Measurements from ENCODE around the gene OPCML. TPM values are rescaled to one million over a fixed set of nuclear protein-coding genes. Genes with fewer than 3 reads are reported as not detected.

OPCML gene
- total RNA-seq, 5 donors from 2014 or later (not counting 1 experiment from before 2014, with no cell fraction given): not detected

- H3K27ac ChIP-seq (ENCODE audit: low read length): no peak overlapping the region
- CTCF ChIA-PET: no interaction called here
These were observed 1107.9 kb downstream of the OPCML start for GRCh38 chr11:132424433-132424832.

GRCh38 chr11:132423266-132423665, 1109.0 kb downstream of the OPCML start:
- no peak overlapping the region for H3K27ac Mint-ChIP-seq
- H3K4me3 Mint-ChIP-seq: no peak overlapping the region
- Histone ChIP-seq H3K4me3 (ENCODE audit: control insufficient read depth in 1 of 2, extremely low read depth in 1 of 2, low read length in 1 of 2) (no peak overlapping the region), H3K36me3 (ENCODE audit: control insufficient read depth in 2 of 2, extremely low read depth in 1 of 2, insufficient read depth in 1 of 2, low read length in 1 of 2) (no peaks in the 10 kb centered on the region), H3K9me3 (no peaks in the 10 kb centered on the region), H3K27ac (ENCODE audit: low read length) (no peak overlapping the region), H3K4me1 (ENCODE audit: control insufficient read depth in 1 of 2, extremely low read depth in 1 of 2, insufficient read depth in 2 of 2, low read length in 2 of 2) (no peaks in the 10 kb centered on the region), H3K27me3 (replicated peaks in 1 of 2; ENCODE audit: control insufficient read depth in 2 of 2, extremely low read depth in 1 of 2, insufficient read depth in 2 of 2, low read length in 1 of 2) (peaks cover 0 to 5% of the 10 kb centered on the region in 2 experiments)
- 92% methylated on average over 2 of the region's 4 CpGs for WGBS (ENCODE audit: insufficient coverage)
- ChIA-PET POLR2A (no interaction called here), CTCF (no interaction called here)
- DNase-seq (no peak), ATAC-seq (replicated peaks in 1 of 4) (no peak)
- no peaks in the 10 kb centered on the region for H3K27me3 Mint-ChIP-seq
- no peaks in the 10 kb centered on the region for H3K36me3 Mint-ChIP-seq
- no peaks in the 10 kb centered on the region for H3K4me1 Mint-ChIP-seq
- peaks cover 0 to 12% (median 4%) of the 10 kb centered on the region in 3 donors for H3K9me3 Mint-ChIP-seq

More at GRCh38 chr11:132424433-132424832, 1107.9 kb downstream of the OPCML start:
- no peak overlapping the region for H3K4me3 Mint-ChIP-seq
- H3K27me3 ChIP-seq (replicated peaks in 1 of 2; ENCODE audit: control insufficient read depth in 2 of 2, extremely low read depth in 1 of 2, insufficient read depth in 2 of 2, low read length in 1 of 2): peaks cover 0 to 5% of the 10 kb centered on the region in 2 experiments
- no peak overlapping the region for H3K4me3 ChIP-seq (ENCODE audit: control insufficient read depth in 1 of 2, extremely low read depth in 1 of 2, low read length in 1 of 2)
- WGBS (ENCODE audit: insufficient coverage): 39% methylated on average over 8 of the region's 8 CpGs
- H3K4me1 ChIP-seq (ENCODE audit: control insufficient read depth in 1 of 2, extremely low read depth in 1 of 2, insufficient read depth in 2 of 2, low read length in 2 of 2): no peaks in the 10 kb centered on the region
- H3K9me3 Mint-ChIP-seq: peaks cover 0 to 11% (median 0%) of the 10 kb centered on the region in 3 donors
- POLR2A ChIA-PET: no interaction called here
- H3K27ac Mint-ChIP-seq: no peak overlapping the region
- no peaks in the 10 kb centered on the region for H3K27me3 Mint-ChIP-seq
- no peaks in the 10 kb centered on the region for H3K36me3 ChIP-seq (ENCODE audit: control insufficient read depth in 2 of 2, extremely low read depth in 1 of 2, insufficient read depth in 1 of 2, low read length in 1 of 2)
- DNase-seq (no peak), ATAC-seq (replicated peaks in 1 of 4) (no peak)
- H3K36me3 Mint-ChIP-seq: no peaks in the 10 kb centered on the region
- no peaks in the 10 kb centered on the region for H3K4me1 Mint-ChIP-seq
- H3K9me3 ChIP-seq: no peaks in the 10 kb centered on the region

DNA sequence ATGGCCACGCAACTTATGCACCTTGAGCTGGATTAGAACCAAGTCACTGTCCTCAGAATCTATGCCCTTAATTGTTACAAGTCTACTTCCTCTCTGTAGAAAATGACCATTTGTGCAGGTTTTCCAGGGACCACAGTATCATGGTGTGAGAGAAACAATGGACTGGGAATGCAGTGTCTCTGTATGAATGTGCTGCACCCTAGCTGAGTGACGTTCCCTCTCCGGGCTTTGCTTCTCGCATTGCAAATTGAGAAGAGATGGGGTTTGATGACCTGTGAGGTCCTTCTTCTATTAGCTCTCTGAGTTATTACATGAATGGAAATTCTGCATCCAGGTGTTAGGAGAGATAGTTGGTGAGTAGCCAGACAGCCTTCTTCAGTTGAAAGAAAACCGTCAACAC, 1109.6 kb downstream of the OPCML start:
- Mint-ChIP-seq H3K9me3 (peaks cover 0 to 12% (median 4%) of the 10 kb centered on the region in 3 donors), H3K27ac (no peak overlapping the region), H3K36me3 (no peaks in the 10 kb centered on the region), H3K4me1 (no peaks in the 10 kb centered on the region), H3K27me3 (no peaks in the 10 kb centered on the region), H3K4me3 (no peak overlapping the region)
- WGBS (ENCODE audit: insufficient coverage): 78% methylated on average over 4 of the region's 5 CpGs
- DNase-seq (no peak), ATAC-seq (replicated peaks in 1 of 4) (no peak)
- ChIA-PET POLR2A (no interaction called here), CTCF (no interaction called here)
- Histone ChIP-seq H3K4me3 (ENCODE audit: control insufficient read depth in 1 of 2, extremely low read depth in 1 of 2, low read length in 1 of 2) (no peak overlapping the region), H3K27me3 (replicated peaks in 1 of 2; ENCODE audit: control insufficient read depth in 2 of 2, extremely low read depth in 1 of 2, insufficient read depth in 2 of 2, low read length in 1 of 2) (peaks cover 0 to 5% of the 10 kb centered on the region in 2 experiments), H3K9me3 (no peaks in the 10 kb centered on the region), H3K27ac (ENCODE audit: low read length) (no peak overlapping the region), H3K4me1 (ENCODE audit: control insufficient read depth in 1 of 2, extremely low read depth in 1 of 2, insufficient read depth in 2 of 2, low read length in 2 of 2) (no peaks in the 10 kb centered on the region), H3K36me3 (ENCODE audit: control insufficient read depth in 2 of 2, extremely low read depth in 1 of 2, insufficient read depth in 1 of 2, low read length in 1 of 2) (no peaks in the 10 kb centered on the region)

DNA sequence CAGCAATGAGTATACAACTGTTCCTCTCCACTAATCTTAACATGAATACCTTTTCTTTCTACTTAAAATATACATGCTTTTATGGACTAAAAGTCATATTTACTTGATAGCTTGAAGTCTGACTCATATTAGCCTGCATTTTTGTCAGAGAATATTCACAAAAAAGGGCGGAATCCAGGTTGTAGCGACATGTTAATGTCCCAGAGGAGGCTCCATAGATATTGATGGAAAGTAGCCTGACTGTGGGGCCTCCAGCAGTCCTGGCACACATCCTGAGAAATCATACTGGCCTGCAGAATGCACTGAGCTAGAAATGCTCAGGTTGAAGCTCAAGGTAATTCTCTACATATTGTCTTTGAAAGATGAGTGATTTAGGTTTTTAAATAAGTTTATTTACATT, 1110.7 kb downstream of the OPCML start:
- POLR2A ChIA-PET: interaction anchor here in 1 of 2 donors (0.6 kb wide), 1 partner anchor 10 kb away, joined by 3 read pairs; no protein-coding TSS in a partner anchor
- CTCF ChIA-PET: no interaction called here
- no peaks in the 10 kb centered on the region for H3K36me3 Mint-ChIP-seq
- no peaks in the 10 kb centered on the region for H3K36me3 ChIP-seq (ENCODE audit: control insufficient read depth in 2 of 2, extremely low read depth in 1 of 2, insufficient read depth in 1 of 2, low read length in 1 of 2)
- peaks cover 0 to 5% of the 10 kb centered on the region in 2 experiments for H3K27me3 ChIP-seq (replicated peaks in 1 of 2; ENCODE audit: control insufficient read depth in 2 of 2, extremely low read depth in 1 of 2, insufficient read depth in 2 of 2, low read length in 1 of 2)
- H3K4me3 ChIP-seq (ENCODE audit: control insufficient read depth in 1 of 2, extremely low read depth in 1 of 2, low read length in 1 of 2): no peak overlapping the region
- no peak overlapping the region for H3K27ac ChIP-seq (ENCODE audit: low read length)
- no peaks in the 10 kb centered on the region for H3K9me3 ChIP-seq
- DNase-seq: no peak
- no peaks in the 10 kb centered on the region for H3K4me1 Mint-ChIP-seq
- no peak overlapping the region for H3K27ac Mint-ChIP-seq
- no peaks in the 10 kb centered on the region for H3K27me3 Mint-ChIP-seq
- H3K4me3 Mint-ChIP-seq: no peak overlapping the region
- H3K9me3 Mint-ChIP-seq: peaks cover 0 to 12% (median 4%) of the 10 kb centered on the region in 3 donors
- WGBS (ENCODE audit: insufficient coverage): 100% methylated on average over 2 of the region's 2 CpGs
- no peak for ATAC-seq (replicated peaks in 1 of 4)
- H3K4me1 ChIP-seq (ENCODE audit: control insufficient read depth in 1 of 2, extremely low read depth in 1 of 2, insufficient read depth in 2 of 2, low read length in 2 of 2): no peaks in the 10 kb centered on the region

DNA sequence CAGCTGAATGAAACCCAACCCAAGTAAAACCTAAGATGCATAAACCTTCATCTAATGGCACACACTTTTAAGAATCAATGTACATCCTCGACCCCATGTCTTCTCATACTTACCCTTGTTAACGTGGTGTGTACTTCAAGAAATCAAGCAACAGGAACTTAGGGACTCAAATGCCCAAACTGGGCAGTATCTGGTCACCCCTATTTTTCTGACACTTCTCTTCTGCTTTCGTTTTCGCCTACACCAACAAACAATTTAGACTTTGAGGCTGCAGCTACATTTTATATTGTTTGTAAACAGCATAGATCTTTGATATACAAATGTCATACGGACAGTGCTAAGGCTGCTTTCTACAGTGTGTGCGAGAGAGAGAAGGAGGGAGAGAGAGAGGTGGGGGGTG, 1117.8 kb downstream of the OPCML start:
- H3K27me3 Mint-ChIP-seq: no peaks in the 10 kb centered on the region
- Histone ChIP-seq H3K4me3 (ENCODE audit: control insufficient read depth in 1 of 2, extremely low read depth in 1 of 2, low read length in 1 of 2) (no peak overlapping the region), H3K4me1 (ENCODE audit: control insufficient read depth in 1 of 2, extremely low read depth in 1 of 2, insufficient read depth in 2 of 2, low read length in 2 of 2) (no peaks in the 10 kb centered on the region), H3K36me3 (ENCODE audit: control insufficient read depth in 2 of 2, extremely low read depth in 1 of 2, insufficient read depth in 1 of 2, low read length in 1 of 2) (no peaks in the 10 kb centered on the region), H3K27me3 (replicated peaks in 1 of 2; ENCODE audit: control insufficient read depth in 2 of 2, extremely low read depth in 1 of 2, insufficient read depth in 2 of 2, low read length in 1 of 2) (peaks cover 0 to 2% of the 10 kb centered on the region in 2 experiments), H3K27ac (ENCODE audit: low read length) (no peak overlapping the region), H3K9me3 (no peaks in the 10 kb centered on the region)
- ATAC-seq (replicated peaks in 1 of 4): no peak
- WGBS (ENCODE audit: insufficient coverage): 55% methylated on average over 2 of the region's 6 CpGs
- H3K4me3 Mint-ChIP-seq: no peak overlapping the region
- ChIA-PET POLR2A (no interaction called here), CTCF (no interaction called here)
- no peak overlapping the region for H3K27ac Mint-ChIP-seq
- peaks cover 0 to 23% (median 4%) of the 10 kb centered on the region in 3 donors for H3K9me3 Mint-ChIP-seq
- no peaks in the 10 kb centered on the region for H3K36me3 Mint-ChIP-seq
- H3K4me1 Mint-ChIP-seq: no peaks in the 10 kb centered on the region
- DNase-seq: no peak

DNA sequence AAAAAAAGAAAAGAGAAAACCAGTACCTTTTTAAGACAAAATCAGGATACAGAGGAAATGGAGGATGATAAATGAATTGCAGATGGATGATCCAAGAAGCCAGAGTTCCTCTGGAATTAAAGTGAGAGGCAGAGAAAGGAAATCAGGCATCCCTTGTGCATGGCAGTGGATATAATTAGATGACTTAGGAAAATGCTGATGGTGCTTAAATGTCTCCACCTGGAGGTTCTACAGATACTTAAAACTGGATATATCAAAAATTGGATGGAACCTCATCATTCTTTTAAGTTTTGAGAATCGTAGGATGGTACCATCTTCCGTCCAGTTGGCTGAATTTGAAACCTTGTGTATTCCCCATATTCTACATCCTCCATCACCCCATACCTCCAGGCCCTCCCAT, 1121.9 kb downstream of the OPCML start:
- no peak for ATAC-seq (replicated peaks in 1 of 4)
- Mint-ChIP-seq H3K9me3 (peaks cover 0 to 31% (median 0%) of the 10 kb centered on the region in 3 donors), H3K4me1 (no peaks in the 10 kb centered on the region), H3K36me3 (no peaks in the 10 kb centered on the region), H3K4me3 (no peak overlapping the region), H3K27me3 (no peaks in the 10 kb centered on the region), H3K27ac (no peak overlapping the region)
- H3K36me3 ChIP-seq (ENCODE audit: control insufficient read depth in 2 of 2, extremely low read depth in 1 of 2, insufficient read depth in 1 of 2, low read length in 1 of 2): no peaks in the 10 kb centered on the region
- ChIA-PET POLR2A (no interaction called here), CTCF (no interaction called here)
- no peak for DNase-seq
- WGBS (ENCODE audit: insufficient coverage): 93% methylated on average over 2 of the region's 2 CpGs
- H3K4me1 ChIP-seq (ENCODE audit: control insufficient read depth in 1 of 2, extremely low read depth in 1 of 2, insufficient read depth in 2 of 2, low read length in 2 of 2): no peaks in the 10 kb centered on the region
- H3K9me3 ChIP-seq: no peaks in the 10 kb centered on the region
- peaks cover 0 to 6% of the 10 kb centered on the region in 2 experiments for H3K27me3 ChIP-seq (replicated peaks in 1 of 2; ENCODE audit: control insufficient read depth in 2 of 2, extremely low read depth in 1 of 2, insufficient read depth in 2 of 2, low read length in 1 of 2)
- H3K27ac ChIP-seq (ENCODE audit: low read length): no peak overlapping the region
- H3K4me3 ChIP-seq (ENCODE audit: control insufficient read depth in 1 of 2, extremely low read depth in 1 of 2, low read length in 1 of 2): no peak overlapping the region
